NCI-H510A (cell line): Measurements from ENCODE around the gene XPO1.
"Not testable (repeated sequence)": the region's sequence is repeated elsewhere in the genome, so short reads cannot be mapped to it uniquely, and the experiment has no call there.

Experiments
- DNase-seq: peaks from one replicate; lab custom pipeline; 2025; lab: John Stamatoyannopoulos, UW

Gene XPO1

GRCh38 chr2:61536180-61536571, 2.0 kb downstream of the XPO1 start:
- no peak for DNase-seq

GRCh38 chr2:61535449-61535848, 2.7 kb downstream of the XPO1 start:
- DNase-seq = no peak

- no peak for DNase-seq
Observed at GRCh38 chr2:61534926-61535325, 3.2 kb downstream of the XPO1 start.

- DNase-seq = no peak
Observed at GRCh38 chr2:61530749-61531148, 7.4 kb downstream of the XPO1 start.

DNA sequence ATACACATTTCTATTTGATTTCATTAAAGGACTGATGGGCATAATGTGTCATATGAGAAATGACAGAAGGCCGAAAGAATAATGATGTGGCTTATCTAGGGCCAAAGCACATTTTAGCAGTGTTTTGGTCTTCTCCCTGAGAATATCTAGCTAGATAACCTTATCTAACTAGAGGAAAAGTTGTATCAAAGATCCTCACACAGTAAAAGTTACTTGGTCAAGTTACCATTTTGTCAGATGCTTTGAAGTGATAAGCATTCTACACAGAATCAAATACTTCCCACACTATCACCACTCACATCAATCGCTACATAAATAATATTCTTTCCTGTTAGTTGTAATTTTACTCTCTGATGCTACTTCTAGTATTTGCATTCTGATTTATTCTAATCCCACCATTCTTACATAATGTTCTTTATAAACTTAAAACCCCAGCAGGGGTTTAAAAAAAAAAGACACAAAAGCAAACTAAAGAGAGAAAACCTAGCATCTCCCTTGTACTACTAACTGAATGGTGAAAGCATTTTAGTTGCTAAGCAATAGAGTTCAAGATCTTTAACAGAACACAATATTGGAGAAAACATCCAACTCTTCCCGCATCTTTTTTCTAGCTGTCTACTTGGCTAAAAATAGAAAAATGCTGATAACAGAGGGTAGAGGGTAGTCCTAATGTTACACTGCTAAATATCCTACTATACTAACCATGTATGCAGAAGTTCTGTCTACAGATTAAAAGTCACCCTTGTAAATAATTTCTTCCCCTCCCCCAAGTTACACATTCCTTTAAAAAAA, 8.0 kb downstream of the XPO1 start:
- no peak for DNase-seq

DNA sequence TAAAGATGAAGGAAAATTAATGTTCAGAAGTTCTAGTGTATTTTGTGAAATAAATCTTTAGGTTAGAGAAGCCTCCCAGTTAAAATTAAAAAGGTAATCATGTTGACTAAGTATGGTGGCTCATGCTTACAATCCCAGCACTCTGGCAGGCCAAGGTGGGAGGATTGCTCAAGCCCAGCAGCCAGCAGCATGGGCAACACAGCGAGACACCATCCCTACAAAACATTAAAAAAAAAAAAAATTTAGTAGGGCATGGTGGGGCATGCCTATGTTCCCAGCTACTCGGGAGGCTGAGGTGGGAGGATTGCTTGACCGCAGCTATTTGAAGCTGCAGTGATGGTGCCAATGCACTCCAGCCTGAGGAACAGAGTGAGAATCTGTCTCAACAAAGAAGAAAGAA, 17.9 kb downstream of the XPO1 start:
- no peak for DNase-seq

- DNase-seq = no peak
Observed at GRCh38 chr2:61512768-61513398, 25.3 kb downstream of the XPO1 start.

DNA sequence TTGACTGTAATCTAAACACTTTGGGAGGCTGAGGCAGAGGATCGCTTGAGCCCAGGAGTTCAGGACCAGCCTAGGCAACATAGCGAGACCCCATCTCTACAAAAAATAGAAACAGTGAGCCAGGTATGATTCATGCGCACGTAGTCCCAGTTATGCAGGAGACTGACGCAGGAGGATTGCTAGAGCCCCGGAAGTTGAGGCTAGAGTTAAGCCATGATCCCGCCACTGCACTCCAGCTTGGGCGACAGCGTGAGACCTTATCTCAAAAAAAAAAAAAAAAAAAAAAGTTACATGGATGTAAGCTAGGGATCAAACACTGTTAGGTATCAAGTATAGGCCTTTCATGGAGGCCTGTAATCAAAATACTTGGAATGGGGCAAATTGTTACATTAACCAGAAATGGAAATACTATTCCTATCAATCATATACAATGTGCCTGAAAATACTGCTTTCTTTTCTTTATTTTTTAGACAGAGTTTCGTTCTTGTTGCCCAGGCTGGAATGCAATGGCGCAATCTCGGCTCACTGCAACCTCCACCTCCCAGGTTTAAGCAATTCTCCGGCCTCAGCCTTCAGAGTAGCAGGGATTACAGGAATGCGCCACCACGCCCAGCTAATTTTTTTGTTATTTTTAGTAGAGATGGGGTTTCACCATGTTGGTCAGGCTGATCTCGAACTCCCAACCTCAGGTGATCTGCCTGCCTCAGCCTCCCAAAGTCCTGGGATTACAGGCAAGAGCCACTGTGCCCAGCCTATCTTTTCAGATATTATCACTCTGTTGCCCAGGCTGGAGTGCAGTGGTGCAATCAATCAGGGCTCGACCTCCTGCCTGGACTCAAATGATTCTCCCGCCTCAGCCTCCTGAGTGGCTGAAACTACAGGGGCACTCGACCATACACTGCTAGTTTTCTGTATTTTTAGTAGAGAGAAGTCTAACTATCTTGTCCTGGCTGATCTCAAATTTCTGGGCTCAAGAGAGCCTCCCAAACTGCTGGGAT, 27.2 kb downstream of the XPO1 start:
- no peak for DNase-seq

DNA sequence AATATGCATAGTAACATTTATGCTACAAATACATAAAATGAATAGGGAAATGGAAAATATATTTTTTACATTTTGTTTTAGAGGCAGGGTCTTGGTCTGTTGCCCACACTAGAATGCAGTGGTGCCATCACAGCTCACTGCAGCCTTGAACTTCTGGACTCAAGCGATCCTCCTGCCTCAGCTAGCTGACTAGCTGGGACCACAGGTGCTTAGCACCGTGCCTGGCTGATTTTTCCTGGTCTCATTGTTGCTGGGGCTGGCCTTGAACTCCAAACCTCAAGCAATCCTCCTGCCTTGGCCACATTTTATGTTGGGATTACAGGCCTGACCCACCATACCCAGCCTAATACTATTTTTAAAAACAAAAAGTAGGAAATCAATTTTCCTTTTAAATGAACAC, 33.2 kb downstream of the XPO1 start:
- DNase-seq = no peak

GRCh38 chr2:61499060-61499459, 39.1 kb downstream of the XPO1 start:
- no peak for DNase-seq

GRCh38 chr2:61493523-61493942, 44.6 kb downstream of the XPO1 start:
- DNase-seq = no peak

- no peak for DNase-seq
Observed at GRCh38 chr2:61492476-61492875, 45.7 kb downstream of the XPO1 start.

DNA sequence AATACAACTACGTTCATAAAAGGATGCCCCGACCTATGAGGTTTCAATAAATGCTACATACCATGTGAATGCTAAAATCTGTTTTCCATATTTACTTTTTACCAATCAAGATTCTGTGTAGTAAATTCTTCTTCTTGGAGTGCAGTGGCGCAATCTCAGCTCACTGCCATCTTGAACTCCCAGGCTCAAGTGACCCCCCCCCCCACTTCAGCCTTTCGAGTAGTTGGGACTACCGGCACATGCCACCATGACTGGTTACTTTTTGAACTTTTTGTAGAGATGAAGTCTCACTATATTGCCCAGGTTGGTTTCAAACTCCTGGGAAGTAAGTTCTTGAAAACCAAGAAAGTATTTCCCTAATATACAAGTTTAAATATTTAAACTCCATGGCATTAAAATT, 52.9 kb downstream of the XPO1 start:
- no peak for DNase-seq

DNA sequence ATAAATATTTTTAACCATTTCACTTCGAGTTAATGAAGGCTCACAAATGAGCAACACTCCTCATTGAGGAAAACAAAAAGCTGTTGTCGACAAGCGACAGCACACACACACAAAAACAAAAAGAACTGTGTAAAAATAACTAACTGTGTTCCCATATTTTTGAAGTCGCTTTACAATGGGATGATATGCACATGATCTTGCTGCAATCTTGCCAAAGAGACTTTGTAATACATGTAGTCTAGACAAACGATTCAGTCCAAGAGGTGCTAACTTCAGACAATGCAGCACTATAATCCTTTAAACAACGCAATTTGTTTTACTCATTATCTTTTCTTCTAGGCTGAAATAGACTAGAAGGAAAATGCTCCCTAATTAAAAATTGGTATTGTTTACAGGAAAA, 60.1 kb downstream of the XPO1 start:
- DNase-seq = no peak

GRCh38 chr2:61476929-61477589, 61.1 kb downstream of the XPO1 start:
- not testable (repeated sequence) for DNase-seq

- peak; percentile 20 for DNase-seq
Observed at GRCh38 chr2:61471905-61472805, 66.0 kb downstream of the XPO1 start.

- peak; percentile 92 for DNase-seq
Observed at GRCh38 chr2:61470965-61471904, 66.9 kb downstream of the XPO1 start, which contains the start of gene USP34. Gene USP34, minus strand, starts transcription at chr2:61471087. Its CDS starts 395 bp downstream, at chr2:61470692.

DNA sequence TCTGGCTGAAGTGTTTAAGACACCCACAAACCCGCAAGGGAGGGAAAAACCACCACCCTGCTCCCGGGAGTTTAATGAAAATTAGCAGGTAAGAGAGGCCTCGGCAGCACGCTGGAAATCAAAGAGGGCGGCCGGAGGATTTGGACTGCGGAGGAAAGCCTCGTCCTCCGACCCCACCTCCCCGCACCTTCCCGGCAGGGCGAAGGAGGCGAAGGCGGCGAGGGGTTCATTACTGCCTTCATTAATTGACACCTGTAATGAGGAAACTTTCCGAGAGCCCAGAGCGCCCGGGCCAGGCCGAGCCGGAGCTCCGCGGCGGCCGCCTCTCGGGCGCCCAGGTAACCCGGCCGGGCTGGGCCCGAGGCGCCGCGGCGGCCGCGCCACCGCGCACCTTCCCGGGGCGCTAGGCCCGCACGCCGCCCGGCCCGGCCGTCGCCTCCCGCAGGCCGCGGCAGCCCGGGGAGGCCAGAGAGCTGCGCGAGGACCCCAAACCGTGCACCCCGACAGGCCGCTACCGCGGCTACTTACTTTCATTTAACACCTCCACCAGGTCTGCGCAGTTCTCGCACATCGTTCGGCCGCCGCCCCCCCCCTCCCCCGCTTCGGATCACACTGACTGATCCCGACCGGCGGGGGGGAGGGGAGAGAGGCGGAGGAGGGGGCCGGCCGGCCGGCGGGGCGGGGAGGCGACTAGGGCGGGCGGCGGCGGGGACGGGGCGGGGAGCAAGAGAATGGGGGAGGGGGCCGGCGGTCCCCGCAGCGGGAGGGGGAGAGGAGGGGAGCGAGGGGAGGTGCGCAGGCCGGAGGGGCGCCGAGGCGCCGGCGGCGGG, 67.8 kb downstream of the XPO1 start:
- peak; percentile 89 for DNase-seq
